Measurements from ENCODE around the gene NSG2. TPM values are rescaled to one million over a fixed set of nuclear protein-coding genes. Genes with fewer than 3 reads are reported as not detected.
"Not testable (repeated sequence)": the region's sequence is repeated elsewhere in the genome, so short reads cannot be mapped to it uniquely, and the experiment has no call there.

The NSG2 gene
- total RNA-seq, 1 donor from 2014 or later, result 1.6 TPM

GRCh38 chr5:174100490-174100889, 55.0 kb downstream of the NSG2 start:
- H3K36me3 Mint-ChIP-seq (ENCODE audit: insufficient read depth), result no peaks in the 10 kb centered on the region
- no peak overlapping the region for H3K27ac Mint-ChIP-seq
- no peak for TF ChIP-seq CTCF (IDR thresholded peaks at IDR 0.05; ENCODE audit: unreplicated experiment)
- H3K27me3 Mint-ChIP-seq, result peaks cover 11% of the 10 kb centered on the region
- no peaks in the 10 kb centered on the region for H3K9me3 Mint-ChIP-seq (ENCODE audit: low read depth)
- DNase-seq (ENCODE audit: low spot score, unreplicated experiment), result no peak
- H3K4me1 Mint-ChIP-seq (ENCODE audit: low read depth), result no peaks in the 10 kb centered on the region
- no peak overlapping the region for H3K4me3 Mint-ChIP-seq (ENCODE audit: low read depth)

GRCh38 chr5:174101195-174101730, 55.8 kb downstream of the NSG2 start:
- H3K27ac Mint-ChIP-seq, result no peak overlapping the region
- H3K27me3 Mint-ChIP-seq, result peaks cover 11% of the 10 kb centered on the region
- H3K36me3 Mint-ChIP-seq (ENCODE audit: insufficient read depth), result no peaks in the 10 kb centered on the region
- no peak for TF ChIP-seq CTCF (IDR thresholded peaks at IDR 0.05; ENCODE audit: unreplicated experiment)
- no peaks in the 10 kb centered on the region for H3K9me3 Mint-ChIP-seq (ENCODE audit: low read depth)
- H3K4me3 Mint-ChIP-seq (ENCODE audit: low read depth), result no peak overlapping the region
- no peaks in the 10 kb centered on the region for H3K4me1 Mint-ChIP-seq (ENCODE audit: low read depth)
- no peak for DNase-seq (ENCODE audit: low spot score, unreplicated experiment)

GRCh38 chr5:174102574-174102973, 57.1 kb downstream of the NSG2 start:
- not testable (repeated sequence) for H3K27ac Mint-ChIP-seq; H3K36me3 Mint-ChIP-seq (ENCODE audit: insufficient read depth); H3K9me3 Mint-ChIP-seq (ENCODE audit: low read depth); H3K4me1 Mint-ChIP-seq (ENCODE audit: low read depth); H3K4me3 Mint-ChIP-seq (ENCODE audit: low read depth); DNase-seq (ENCODE audit: low spot score, unreplicated experiment)
- peaks cover 11% of the 10 kb centered on the region for H3K27me3 Mint-ChIP-seq

DNA sequence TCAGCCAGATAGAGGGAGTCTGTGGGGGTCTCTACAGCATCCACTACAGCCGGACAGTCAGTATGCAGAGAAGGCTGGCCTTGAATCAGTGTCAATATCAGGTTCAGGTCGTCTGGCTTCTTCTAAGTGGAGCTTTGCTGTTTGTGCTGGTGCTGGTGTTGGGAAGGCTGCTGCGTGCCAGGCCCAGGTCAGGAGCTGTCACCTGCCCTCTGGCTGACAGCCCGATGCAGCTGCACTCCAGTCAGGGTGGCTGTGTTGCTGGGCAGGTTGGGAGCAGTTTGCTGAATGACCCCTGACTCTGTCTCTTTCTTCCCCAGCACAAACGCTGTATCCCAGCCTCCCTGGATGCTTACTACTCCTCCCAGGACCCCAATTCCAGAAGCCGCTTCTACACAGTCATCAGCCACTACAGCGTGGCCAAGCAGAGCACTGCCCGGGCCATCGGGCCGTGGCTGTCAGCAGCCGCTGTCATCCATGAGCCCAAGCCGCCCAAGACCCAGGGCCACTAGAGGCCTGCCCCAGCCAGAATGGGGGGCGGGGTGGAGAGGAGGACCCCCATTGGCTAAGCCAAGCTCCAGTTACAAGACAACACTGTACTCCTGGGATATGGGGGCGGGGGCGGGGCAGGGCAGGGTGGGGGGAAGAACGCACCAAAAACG, 61.6 kb downstream of the NSG2 start:
- DNase-seq (ENCODE audit: low spot score, unreplicated experiment), result no peak

DNA sequence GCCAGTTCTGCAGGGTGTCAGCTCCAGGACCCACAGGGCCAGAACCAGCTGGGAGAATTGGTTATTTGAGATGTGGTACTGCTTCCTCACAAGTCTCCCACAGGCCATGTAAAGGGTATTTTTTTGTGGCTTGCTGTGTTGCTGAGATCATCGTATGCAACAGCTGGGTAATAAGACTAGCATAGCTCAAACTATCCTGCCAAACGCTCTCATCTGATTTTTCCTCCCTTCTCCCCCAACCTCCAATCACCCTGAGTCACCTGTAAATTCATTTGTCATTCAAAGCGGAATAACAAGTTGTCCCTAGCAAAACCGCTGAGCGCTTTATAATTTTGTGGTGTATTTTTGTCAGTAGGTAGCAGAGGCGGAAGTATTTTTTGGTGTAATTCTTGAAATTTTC, 63.2 kb downstream of the NSG2 start:
- TF ChIP-seq CTCF (IDR thresholded peaks at IDR 0.05; ENCODE audit: unreplicated experiment), result no peak
- no peak overlapping the region for H3K27ac Mint-ChIP-seq
- peaks cover 1% of the 10 kb centered on the region for H3K4me1 Mint-ChIP-seq (ENCODE audit: low read depth)
- peaks cover 24% of the 10 kb centered on the region for H3K27me3 Mint-ChIP-seq
- DNase-seq (ENCODE audit: low spot score, unreplicated experiment), result no peak
- H3K4me3 Mint-ChIP-seq (ENCODE audit: low read depth), result no peak overlapping the region
- H3K36me3 Mint-ChIP-seq (ENCODE audit: insufficient read depth), result no peaks in the 10 kb centered on the region
- no peaks in the 10 kb centered on the region for H3K9me3 Mint-ChIP-seq (ENCODE audit: low read depth)

More for the DNA sequence above, 61.6 kb downstream of the NSG2 start:
- H3K4me3 Mint-ChIP-seq (ENCODE audit: low read depth), result no peak overlapping the region
- no peaks in the 10 kb centered on the region for H3K36me3 Mint-ChIP-seq (ENCODE audit: insufficient read depth)
- H3K9me3 Mint-ChIP-seq (ENCODE audit: low read depth), result no peaks in the 10 kb centered on the region
- no peak overlapping the region for H3K27ac Mint-ChIP-seq
- peaks cover 1% of the 10 kb centered on the region for H3K4me1 Mint-ChIP-seq (ENCODE audit: low read depth)
- H3K27me3 Mint-ChIP-seq, result peaks cover 26% of the 10 kb centered on the region
- TF ChIP-seq CTCF (IDR thresholded peaks at IDR 0.05; ENCODE audit: unreplicated experiment), result no peak

- no peaks in the 10 kb centered on the region for H3K9me3 Mint-ChIP-seq (ENCODE audit: low read depth)
- TF ChIP-seq CTCF (IDR thresholded peaks at IDR 0.05; ENCODE audit: unreplicated experiment), result no peak
- H3K27ac Mint-ChIP-seq, result no peak overlapping the region
- DNase-seq (ENCODE audit: low spot score, unreplicated experiment), result no peak
- no peaks in the 10 kb centered on the region for H3K36me3 Mint-ChIP-seq (ENCODE audit: insufficient read depth)
- H3K27me3 Mint-ChIP-seq, result peaks cover 24% of the 10 kb centered on the region
- H3K4me3 Mint-ChIP-seq (ENCODE audit: low read depth), result no peak overlapping the region
- peaks cover 1% of the 10 kb centered on the region for H3K4me1 Mint-ChIP-seq (ENCODE audit: low read depth)
Observed at GRCh38 chr5:174109698-174110260, 64.3 kb downstream of the NSG2 start.
